Right lobe of liver (tissue), 4 donors: ENCODE results near the gene ZNF789.

Experiments
- CTCF ChIP-seq, 4 donors: fragments of 200-600 bp in 3 of 4; fragments of 450-650 bp in 1 of 4; IDR thresholded peaks; one replicate each; pipeline versions ENCODE4 v1.5.1 to v1.8.0; 2016 to 2022; ENCODE audit warnings: antibody characterized with exemption in 4 of 4, mild to moderate bottlenecking in 2 of 4
- POLR2A ChIP-seq: fragments of 450-650 bp; IDR thresholded peaks from one replicate; pipeline ENCODE4 v1.6.1; 2017; ENCODE audit warnings: antibody characterized with exemption, mild to moderate bottlenecking
- donor health status: DM: no; HTN: no; CAD: no.
- donor health status: DM: no; HTN: no; CAD: no.
- donor health status: DM: no; HTN: yes; CAD: no.

GRCh38 chr7:99457650-99458493, 14.8 kb upstream of the ZNF789 start:
- TF ChIP-seq CTCF (IDR thresholded peaks at IDR 0.05) (no peak), POLR2A (no peak)
